KMS-11 (cell line): ENCODE measurements around the gene ITGA8.

ENCODE experiments used
- H2AFZ ChIP-seq: fragments of 200-600 bp; sonication (generic); 2 replicates; pipeline ENCODE4 v1.6.1; 2016; ENCODE audit warnings: antibody characterized with exemption, mixed run types, low read depth
- H3K27ac ChIP-seq: fragments of 200-600 bp; sonication (generic); 2 replicates; pipeline ENCODE4 v1.6.1; 2016; ENCODE audit warnings: mild to moderate bottlenecking, mixed run types
- H3K27me3 ChIP-seq: fragments of 200-600 bp; sonication (generic); 2 replicates; pipeline ENCODE4 v1.6.1; 2017; ENCODE audit warnings: mild to moderate bottlenecking, low read depth, mixed run types, moderate library complexity; ENCODE audit not compliant: insufficient read depth
- H3K36me3 ChIP-seq: fragments of 200-600 bp; sonication (generic); 2 replicates; pipeline ENCODE4 v1.6.1; 2017; ENCODE audit warnings: mild to moderate bottlenecking, mixed run types; ENCODE audit not compliant: insufficient read depth
- H3K4me1 ChIP-seq: fragments of 200-600 bp; sonication (generic); 2 replicates; pipeline ENCODE4 v1.6.1; 2016; ENCODE audit warnings: mild to moderate bottlenecking, low read depth, mixed run types; ENCODE audit not compliant: poor library complexity, severe bottlenecking
- H3K4me2 ChIP-seq: fragments of 200-600 bp; sonication (generic); 2 replicates; pipeline ENCODE4 v1.7.0; 2016; ENCODE audit warnings: mild to moderate bottlenecking, mixed run types
- H3K4me3 ChIP-seq: fragments of 200-600 bp; sonication (generic); IDR thresholded peaks from 2 replicates; pipeline ENCODE4 v1.6.1; 2017; ENCODE audit warnings: low read depth, low read length, mixed read lengths; ENCODE audit not compliant: insufficient read depth
- H3K79me2 ChIP-seq: fragments of 200-600 bp; sonication (generic); 2 replicates; pipeline ENCODE4 v1.6.1; 2016; ENCODE audit warnings: low read depth, mixed run types; ENCODE audit not compliant: insufficient read depth
- H3K9ac ChIP-seq: fragments of 200-600 bp; sonication (generic); 2 replicates; pipeline ENCODE4 v1.6.1; 2016; ENCODE audit warnings: mild to moderate bottlenecking, mixed run types
- H4K20me1 ChIP-seq: fragments of 200-600 bp; sonication (generic); 2 replicates; pipeline ENCODE4 v1.6.1; 2016; ENCODE audit warnings: mild to moderate bottlenecking, mixed run types; ENCODE audit not compliant: insufficient read depth
- TF ChIP-seq, protein P1 (sequence below): fragments of 200-600 bp; sonication (generic); conservative IDR thresholded peaks from 2 replicates; pipeline ENCODE4 v1.6.1; 2017; ENCODE audit warnings: low read depth, mild to moderate bottlenecking, antibody characterized with exemption, low read length, moderate library complexity, mixed read lengths

The ITGA8 gene

DNA sequence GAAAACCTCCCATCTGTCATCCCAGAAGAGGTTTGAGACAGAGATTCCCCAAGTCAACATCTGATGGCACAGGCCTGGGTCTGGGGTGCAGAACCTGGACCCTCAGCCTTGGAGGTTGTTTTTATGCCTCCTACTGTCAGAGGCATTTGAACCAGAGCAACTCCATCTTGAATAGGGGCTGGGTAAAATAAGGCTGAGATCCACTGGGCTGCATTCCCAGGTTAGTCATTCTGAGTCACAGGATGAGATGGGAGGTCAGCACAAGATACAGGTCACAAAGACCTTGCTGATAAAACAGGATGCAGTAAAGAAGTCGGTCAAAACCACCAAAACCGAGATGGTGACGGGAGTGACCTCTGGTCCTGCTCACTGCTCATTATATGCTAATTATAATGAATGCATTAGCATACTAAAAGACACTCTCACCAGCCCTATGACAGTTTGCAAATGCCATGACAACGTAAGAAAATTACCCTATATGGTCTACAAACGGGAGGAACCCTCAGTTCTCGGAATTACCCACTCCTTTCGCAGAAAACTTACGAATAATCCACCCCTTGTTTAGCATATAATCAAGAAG, 92.0 kb downstream of the ITGA8 start:
- Histone ChIP-seq H3K4me3 (no peak overlapping the region), H3K79me2 (no peaks in the 10 kb centered on the region), H3K9ac (no peak overlapping the region), H3K4me1 (no peaks in the 10 kb centered on the region), H3K36me3 (no peaks in the 10 kb centered on the region), H4K20me1 (no peaks in the 10 kb centered on the region), H3K27me3 (no peaks in the 10 kb centered on the region), H3K27ac (no peak overlapping the region), H2AFZ (no peak overlapping the region), H3K4me2 (no peak overlapping the region)
- TF ChIP-seq, protein P1, sequence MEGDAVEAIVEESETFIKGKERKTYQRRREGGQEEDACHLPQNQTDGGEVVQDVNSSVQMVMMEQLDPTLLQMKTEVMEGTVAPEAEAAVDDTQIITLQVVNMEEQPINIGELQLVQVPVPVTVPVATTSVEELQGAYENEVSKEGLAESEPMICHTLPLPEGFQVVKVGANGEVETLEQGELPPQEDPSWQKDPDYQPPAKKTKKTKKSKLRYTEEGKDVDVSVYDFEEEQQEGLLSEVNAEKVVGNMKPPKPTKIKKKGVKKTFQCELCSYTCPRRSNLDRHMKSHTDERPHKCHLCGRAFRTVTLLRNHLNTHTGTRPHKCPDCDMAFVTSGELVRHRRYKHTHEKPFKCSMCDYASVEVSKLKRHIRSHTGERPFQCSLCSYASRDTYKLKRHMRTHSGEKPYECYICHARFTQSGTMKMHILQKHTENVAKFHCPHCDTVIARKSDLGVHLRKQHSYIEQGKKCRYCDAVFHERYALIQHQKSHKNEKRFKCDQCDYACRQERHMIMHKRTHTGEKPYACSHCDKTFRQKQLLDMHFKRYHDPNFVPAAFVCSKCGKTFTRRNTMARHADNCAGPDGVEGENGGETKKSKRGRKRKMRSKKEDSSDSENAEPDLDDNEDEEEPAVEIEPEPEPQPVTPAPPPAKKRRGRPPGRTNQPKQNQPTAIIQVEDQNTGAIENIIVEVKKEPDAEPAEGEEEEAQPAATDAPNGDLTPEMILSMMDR = no peak

DNA sequence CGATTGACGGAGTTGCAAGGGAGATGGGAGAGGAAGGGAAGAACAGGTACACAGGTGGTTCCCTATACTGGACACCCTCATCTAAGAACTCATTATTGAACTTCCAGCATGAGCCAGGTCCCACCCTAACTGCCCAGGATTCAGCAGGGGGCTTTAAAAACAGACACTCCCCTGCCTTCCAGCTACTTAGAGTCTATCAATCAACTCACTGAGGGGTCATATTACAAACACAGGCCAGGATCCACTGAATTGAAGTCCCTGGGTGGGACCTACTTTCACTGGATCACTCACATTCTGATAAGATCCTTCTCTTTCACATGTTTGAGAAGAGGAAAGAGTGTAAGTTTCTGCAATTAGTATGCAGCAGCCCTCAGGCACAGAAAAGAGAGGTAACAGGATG, 92.8 kb downstream of the ITGA8 start:
- Histone ChIP-seq H3K27ac (no peak overlapping the region), H3K4me2 (no peak overlapping the region), H3K9ac (no peak overlapping the region), H3K4me1 (no peaks in the 10 kb centered on the region), H3K27me3 (no peaks in the 10 kb centered on the region), H2AFZ (no peak overlapping the region), H3K4me3 (no peak overlapping the region), H3K36me3 (no peaks in the 10 kb centered on the region), H3K79me2 (no peaks in the 10 kb centered on the region), H4K20me1 (no peaks in the 10 kb centered on the region)
- TF ChIP-seq, protein P1 = no peak

DNA sequence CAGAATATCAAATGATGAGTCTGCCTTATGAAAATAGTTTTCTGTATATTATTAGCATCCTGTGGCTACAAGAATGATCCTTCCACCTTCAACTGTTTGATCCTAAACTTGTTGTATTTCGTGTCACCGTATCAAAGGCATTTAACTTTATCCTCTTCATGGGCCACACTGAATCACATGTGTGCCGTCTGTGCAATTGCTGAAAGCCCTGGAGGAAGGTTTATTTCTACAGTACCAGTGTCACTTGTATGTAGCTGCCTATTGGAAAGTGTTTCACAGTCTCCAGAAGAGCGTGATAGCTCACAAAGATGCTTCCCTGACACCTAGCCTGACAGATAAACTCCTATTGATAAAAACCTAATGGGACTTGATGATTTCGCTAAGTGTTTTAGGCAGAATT, 94.5 kb downstream of the ITGA8 start:
- Histone ChIP-seq H3K27ac (no peak overlapping the region), H3K9ac (no peak overlapping the region), H3K36me3 (no peaks in the 10 kb centered on the region), H3K27me3 (no peaks in the 10 kb centered on the region), H4K20me1 (no peaks in the 10 kb centered on the region), H3K4me3 (no peak overlapping the region), H3K4me1 (no peaks in the 10 kb centered on the region), H3K79me2 (no peaks in the 10 kb centered on the region), H3K4me2 (no peak overlapping the region), H2AFZ (no peak overlapping the region)
- TF ChIP-seq, protein P1 = no peak

DNA sequence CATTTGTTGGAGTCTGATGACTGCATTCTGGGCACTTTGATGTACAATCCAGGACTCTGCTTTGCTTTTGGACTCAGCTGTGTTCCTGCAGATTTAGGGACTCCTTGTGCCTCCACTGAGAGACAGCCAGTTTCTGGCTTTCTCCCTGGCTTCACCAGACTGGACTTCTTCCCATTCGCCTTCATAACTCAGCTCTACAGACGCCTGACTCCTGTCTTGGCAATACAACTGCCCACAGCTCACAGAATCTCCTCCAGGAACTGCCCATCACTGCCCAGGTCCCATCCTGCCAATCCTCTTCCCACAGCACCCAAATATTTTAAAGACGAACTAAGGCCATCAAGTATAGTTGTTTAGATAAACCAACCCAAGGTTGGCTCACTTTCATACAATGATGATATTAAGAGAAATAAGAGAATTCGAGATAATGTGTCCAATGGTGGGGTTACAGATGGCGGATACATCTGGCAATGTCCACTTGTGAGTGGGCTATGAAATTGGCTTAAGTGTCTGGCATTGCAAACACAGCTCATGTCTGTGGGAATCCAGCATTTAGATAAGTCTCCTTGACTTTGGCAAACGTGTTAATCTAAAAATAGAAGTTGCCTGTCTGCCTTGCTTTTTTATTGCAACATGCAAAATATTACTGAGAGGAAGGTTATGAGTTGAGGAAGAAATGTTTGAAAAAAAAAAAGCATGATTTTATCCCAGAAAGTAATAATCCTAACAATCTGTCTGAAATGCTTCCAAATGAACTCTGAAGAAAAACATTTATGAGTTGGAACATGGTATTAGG, 95.1 kb downstream of the ITGA8 start:
- no peak overlapping the region for H3K9ac ChIP-seq
- no peaks in the 10 kb centered on the region for H3K27me3 ChIP-seq
- no peak overlapping the region for H3K27ac ChIP-seq
- H2AFZ ChIP-seq = no peak overlapping the region
- no peaks in the 10 kb centered on the region for H3K79me2 ChIP-seq
- no peaks in the 10 kb centered on the region for H4K20me1 ChIP-seq
- TF ChIP-seq, protein P1 = no peak
- H3K4me3 ChIP-seq = no peak overlapping the region
- H3K36me3 ChIP-seq = no peaks in the 10 kb centered on the region
- no peaks in the 10 kb centered on the region for H3K4me1 ChIP-seq
- no peak overlapping the region for H3K4me2 ChIP-seq
